Measurements from ENCODE around the gene PPP2R3B.

DNA sequence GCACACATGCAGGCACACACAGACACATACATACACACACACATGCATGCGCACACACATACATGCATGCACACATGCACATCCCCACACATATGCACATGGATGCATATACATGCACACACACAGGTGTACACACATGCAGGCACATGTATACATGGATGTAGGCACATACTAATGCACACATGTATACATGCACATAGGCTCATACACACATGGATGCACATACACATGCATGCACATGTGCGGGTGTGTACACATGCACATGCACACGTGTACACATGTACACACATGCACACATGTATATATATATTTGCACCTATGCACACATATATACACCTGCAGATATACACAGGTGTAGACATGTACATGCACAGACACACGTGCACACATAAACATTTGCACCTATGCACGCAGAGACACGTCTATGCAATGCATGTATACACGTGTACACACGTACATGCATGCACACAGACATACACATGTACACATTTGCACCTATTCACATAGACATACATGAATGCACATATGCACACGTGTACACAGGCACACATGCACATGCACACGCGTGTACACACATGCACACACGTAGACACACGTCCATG is 101.5 kb downstream of the PPP2R3B start:
- TF ChIP-seq CTCF (IDR thresholded peaks at IDR 0.05) (no peak), EZH2phosphoT487 (IDR thresholded peaks at IDR 0.05) (no peak)
